Measurements from ENCODE around the gene ACR.
A peak's percentile ranks its signal among the peaks of the same experiment; 100 is the strongest.

The ACR gene

DNA sequence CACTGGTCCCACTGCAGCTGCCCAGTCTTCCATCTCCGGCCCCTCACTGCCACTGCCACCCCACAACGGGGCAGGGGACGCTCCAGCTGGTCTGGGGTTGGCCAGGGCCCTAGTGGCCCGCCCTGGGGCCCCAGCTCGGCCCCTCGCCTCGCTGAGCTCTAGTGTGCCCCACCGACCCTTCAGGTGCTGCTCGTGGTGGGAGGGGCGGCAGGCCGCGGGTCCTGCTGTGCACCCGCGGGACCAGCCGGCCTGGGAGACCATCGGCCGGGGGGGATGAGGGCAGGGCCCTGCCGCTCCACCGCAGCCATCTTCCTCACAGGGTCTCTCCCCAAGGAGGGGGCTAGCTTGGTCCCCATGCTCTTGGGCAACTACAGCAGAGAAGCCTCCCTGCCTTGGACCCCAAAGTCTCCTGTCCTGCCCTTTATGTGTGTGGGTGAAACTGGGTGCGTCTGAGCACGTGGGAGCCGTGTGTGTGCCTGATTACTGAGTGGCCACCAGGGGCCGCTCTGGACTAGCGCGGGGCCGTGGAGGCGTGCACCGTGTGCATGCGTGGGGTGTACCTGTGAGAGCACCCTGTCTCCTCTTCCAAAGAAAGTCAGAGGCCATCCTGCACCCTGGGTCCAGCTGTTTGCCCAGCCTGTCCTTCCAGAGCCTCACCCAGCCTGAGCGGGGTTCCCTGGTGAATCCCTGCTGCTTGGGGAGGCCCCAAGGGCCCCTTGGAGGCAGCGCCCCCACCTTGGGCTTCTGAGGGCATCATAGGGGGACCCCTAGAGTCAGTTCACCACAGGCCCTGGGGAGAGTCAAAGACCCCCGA lies 6.0 kb upstream of the ACR start:
- TF ChIP-seq L3MBTL2 (conservative IDR thresholded peaks at IDR 0.05) (peak; percentile 64), BHLHE40 (IDR thresholded peaks at IDR 0.05; ENCODE audit: borderline replicate concordance) (no peak), TARDBP (IDR thresholded peaks at IDR 0.05) (peak; percentile 59; the same call in 1 of the 2 replicates)
- TF ChIP-seq, protein P1, sequence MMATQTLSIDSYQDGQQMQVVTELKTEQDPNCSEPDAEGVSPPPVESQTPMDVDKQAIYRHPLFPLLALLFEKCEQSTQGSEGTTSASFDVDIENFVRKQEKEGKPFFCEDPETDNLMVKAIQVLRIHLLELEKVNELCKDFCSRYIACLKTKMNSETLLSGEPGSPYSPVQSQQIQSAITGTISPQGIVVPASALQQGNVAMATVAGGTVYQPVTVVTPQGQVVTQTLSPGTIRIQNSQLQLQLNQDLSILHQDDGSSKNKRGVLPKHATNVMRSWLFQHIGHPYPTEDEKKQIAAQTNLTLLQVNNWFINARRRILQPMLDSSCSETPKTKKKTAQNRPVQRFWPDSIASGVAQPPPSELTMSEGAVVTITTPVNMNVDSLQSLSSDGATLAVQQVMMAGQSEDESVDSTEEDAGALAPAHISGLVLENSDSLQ (IDR thresholded peaks at IDR 0.05) = no peak
- POLR2A ChIA-PET = no interaction called here
- CTCF ChIA-PET = interaction anchor here (0.9 to 1.2 kb wide), 2 partner anchors 15 to 43 kb away, joined by 3 read pairs; no protein-coding TSS in a partner anchor
- DNase-seq (ENCODE audit: extremely low spot score) = peak; percentile 74

DNA sequence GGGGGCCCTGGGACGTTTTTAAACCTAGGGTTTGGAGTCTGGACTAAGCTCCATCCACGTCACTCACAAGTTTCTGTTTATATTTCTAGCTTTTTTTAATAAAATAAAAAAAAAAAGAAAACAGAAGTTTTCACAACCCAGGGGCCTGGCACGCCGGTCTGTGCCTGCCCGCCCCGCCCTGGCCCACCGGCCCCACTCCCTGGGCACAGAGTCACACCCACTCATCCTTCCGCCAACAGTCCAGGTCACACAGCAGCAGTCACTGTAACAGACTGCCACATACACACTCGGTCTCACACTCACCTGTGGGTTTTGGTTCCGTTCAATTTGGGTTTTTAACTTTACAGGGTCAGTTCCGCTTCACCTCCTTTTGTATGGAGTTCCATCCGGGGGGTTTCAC lies 5.3 kb upstream of the ACR start:
- ChIA-PET POLR2A (no interaction called here), CTCF (interaction anchor here (1.2 kb wide), 1 partner anchor 42 kb away, joined by 3 read pairs; no protein-coding TSS in a partner anchor)
- no peak for TF ChIP-seq FOXK2 (IDR thresholded peaks at IDR 0.05)
- no peak for TF ChIP-seq LEF1 (IDR thresholded peaks at IDR 0.05; ENCODE audit: borderline replicate concordance)
- no peak for DNase-seq (ENCODE audit: extremely low spot score)

DNA sequence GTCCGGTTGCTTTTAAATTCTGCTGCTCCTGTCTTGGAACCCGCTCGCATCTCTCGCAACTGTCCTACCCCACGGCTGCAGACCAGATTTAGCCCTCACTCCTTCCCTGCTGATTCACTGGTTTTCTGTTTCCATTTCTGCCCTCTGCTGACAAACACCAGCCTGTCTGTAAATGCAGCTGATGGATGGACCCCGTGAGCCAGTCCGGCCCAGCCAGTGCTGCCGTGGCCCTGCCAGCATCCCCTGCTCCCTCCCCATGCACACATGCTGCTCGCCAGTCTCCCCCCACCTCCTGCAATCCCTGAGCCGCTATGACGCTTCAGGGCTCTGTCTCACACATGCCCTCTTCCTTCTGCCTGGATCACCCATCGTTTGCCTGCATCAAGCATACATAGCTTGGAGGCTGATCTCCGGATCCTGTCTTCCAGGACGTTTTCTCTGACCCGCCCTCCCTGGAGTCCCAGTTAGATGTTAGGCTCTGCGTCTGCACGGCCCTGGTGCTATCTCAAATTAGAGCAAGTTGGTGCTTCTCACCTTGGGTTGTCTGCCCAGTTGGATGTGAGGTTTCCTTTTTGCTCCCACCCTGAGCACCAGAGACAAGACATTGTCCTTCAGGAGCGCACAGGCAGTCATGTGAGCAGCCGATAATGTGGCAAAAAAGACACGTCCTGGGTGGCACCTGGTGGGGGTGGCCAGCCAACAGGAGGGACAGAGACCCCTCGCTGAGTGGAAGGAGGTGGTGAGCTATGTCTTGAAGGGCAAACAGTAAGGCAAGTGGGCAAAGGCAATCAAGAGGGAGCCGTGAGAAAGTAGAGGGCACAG lies 4.3 kb upstream of the ACR start:
- no peak for TF ChIP-seq FOXK2 (IDR thresholded peaks at IDR 0.05)
- no peak for TF ChIP-seq NFRKB (IDR thresholded peaks at IDR 0.05)
- TF ChIP-seq L3MBTL2 (conservative IDR thresholded peaks at IDR 0.05) = no peak
- TF ChIP-seq, protein P1 (IDR thresholded peaks at IDR 0.05) = no peak
- TF ChIP-seq ELF4 (IDR thresholded peaks at IDR 0.05) = no peak
- no peak for TF ChIP-seq BHLHE40 (IDR thresholded peaks at IDR 0.05; ENCODE audit: borderline replicate concordance)
- no peak for TF ChIP-seq FOXM1 (IDR thresholded peaks at IDR 0.05; ENCODE audit: borderline replicate concordance)
- no peak for TF ChIP-seq ZNF384 (IDR thresholded peaks at IDR 0.05)
- TF ChIP-seq SP1 (IDR thresholded peaks at IDR 0.05) = no peak
- no peak for TF ChIP-seq LEF1 (IDR thresholded peaks at IDR 0.05; ENCODE audit: borderline replicate concordance)
- TF ChIP-seq SUZ12 (IDR thresholded peaks at IDR 0.05) = no peak
- no peak for TF ChIP-seq TARDBP (IDR thresholded peaks at IDR 0.05)
- no peak for TF ChIP-seq FOXA1 (IDR thresholded peaks at IDR 0.05)
- TF ChIP-seq ARNT (IDR thresholded peaks at IDR 0.05) = no peak
- TF ChIP-seq HDGF (IDR thresholded peaks at IDR 0.05; ENCODE audit: borderline replicate concordance) = no peak
- no peak for TF ChIP-seq CTBP1 (IDR thresholded peaks at IDR 0.05; ENCODE audit: borderline replicate concordance)
- CTCF ChIA-PET = no interaction called here
- POLR2A ChIA-PET = no interaction called here
- DNase-seq (ENCODE audit: extremely low spot score) = no peak

DNA sequence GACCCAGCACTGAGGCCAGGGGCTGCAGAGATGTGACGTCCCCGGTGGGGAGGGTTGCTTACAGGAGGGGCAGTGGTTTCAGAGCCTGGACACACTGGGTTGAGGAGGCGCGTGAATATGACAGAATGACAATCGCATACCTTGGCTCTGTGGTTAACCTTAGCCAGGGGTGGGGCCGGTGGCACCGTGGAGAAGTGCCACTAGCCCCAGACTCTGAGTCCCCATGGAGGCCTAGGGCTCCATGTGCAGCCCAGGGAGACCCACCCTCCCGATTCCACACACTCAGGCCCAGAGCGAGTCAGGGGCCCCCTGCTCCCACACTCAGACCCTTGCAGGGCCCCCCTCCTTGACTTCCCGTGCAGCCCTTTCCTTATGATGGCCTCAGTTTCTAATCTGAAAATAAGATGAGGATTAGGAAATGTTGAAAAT lies 3.6 kb upstream of the ACR start:
- TF ChIP-seq LEF1 (IDR thresholded peaks at IDR 0.05; ENCODE audit: borderline replicate concordance) (no peak), NFRKB (IDR thresholded peaks at IDR 0.05) (no peak), ZNF384 (IDR thresholded peaks at IDR 0.05) (no peak), TARDBP (IDR thresholded peaks at IDR 0.05) (no peak), FOXM1 (IDR thresholded peaks at IDR 0.05; ENCODE audit: borderline replicate concordance) (no peak), ARNT (IDR thresholded peaks at IDR 0.05) (no peak), FOXK2 (IDR thresholded peaks at IDR 0.05) (no peak), SUZ12 (IDR thresholded peaks at IDR 0.05) (no peak), SP1 (IDR thresholded peaks at IDR 0.05) (no peak), L3MBTL2 (conservative IDR thresholded peaks at IDR 0.05) (no peak), HDGF (IDR thresholded peaks at IDR 0.05; ENCODE audit: borderline replicate concordance) (no peak), BHLHE40 (IDR thresholded peaks at IDR 0.05; ENCODE audit: borderline replicate concordance) (no peak), FOXA1 (IDR thresholded peaks at IDR 0.05) (no peak), ELF4 (IDR thresholded peaks at IDR 0.05) (no peak)
- TF ChIP-seq, protein P1 (IDR thresholded peaks at IDR 0.05) = no peak
- ChIA-PET POLR2A (no interaction called here), CTCF (no interaction called here)
- DNase-seq (ENCODE audit: extremely low spot score) = no peak

DNA sequence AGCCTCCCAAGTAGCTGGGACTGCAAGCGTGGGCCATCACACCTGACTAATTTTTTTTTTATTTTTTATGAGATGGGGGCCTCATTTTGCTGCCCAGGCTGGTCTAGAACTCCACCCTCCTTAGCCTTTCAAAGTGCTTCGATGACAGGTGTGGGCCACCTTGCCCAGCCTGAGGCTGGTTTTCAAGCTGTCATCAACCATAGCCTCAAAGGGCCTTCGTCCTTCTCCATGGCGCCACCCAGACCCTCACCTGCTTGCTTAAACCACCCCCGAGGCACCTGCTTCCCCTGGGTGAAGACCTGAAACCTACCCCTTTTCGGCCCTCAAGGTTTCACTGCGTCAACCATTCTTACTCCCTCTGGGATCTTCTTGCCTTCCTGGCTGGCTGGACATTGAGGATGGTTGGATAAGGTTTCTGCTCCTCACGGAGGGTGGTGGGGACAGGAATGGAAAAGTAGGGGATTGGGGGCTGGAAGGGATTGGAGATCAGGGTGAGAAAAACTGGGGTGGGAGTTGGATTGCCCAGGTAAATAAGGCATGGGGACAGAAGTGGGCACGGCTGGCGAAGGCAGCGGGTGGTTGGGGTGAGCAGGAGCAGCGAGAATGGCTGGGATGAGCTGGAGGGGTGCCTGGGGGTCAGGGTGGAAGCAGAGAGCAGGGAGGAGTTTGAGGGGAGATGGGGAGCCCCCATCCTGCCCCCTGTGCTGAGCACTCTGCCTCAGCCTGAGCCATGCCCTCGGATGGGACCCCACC lies 2.8 kb upstream of the ACR start:
- CTCF ChIA-PET = no interaction called here
- POLR2A ChIA-PET = no interaction called here
- TF ChIP-seq, protein P1 (IDR thresholded peaks at IDR 0.05) = no peak
- TF ChIP-seq FOXA1 (IDR thresholded peaks at IDR 0.05) (no peak), ZNF384 (IDR thresholded peaks at IDR 0.05) (no peak), L3MBTL2 (conservative IDR thresholded peaks at IDR 0.05) (no peak), ARNT (IDR thresholded peaks at IDR 0.05) (no peak), TARDBP (IDR thresholded peaks at IDR 0.05) (no peak), LEF1 (IDR thresholded peaks at IDR 0.05; ENCODE audit: borderline replicate concordance) (no peak), FOXM1 (IDR thresholded peaks at IDR 0.05; ENCODE audit: borderline replicate concordance) (no peak), NFRKB (IDR thresholded peaks at IDR 0.05) (no peak), BHLHE40 (IDR thresholded peaks at IDR 0.05; ENCODE audit: borderline replicate concordance) (no peak), SP1 (IDR thresholded peaks at IDR 0.05) (no peak), FOXK2 (IDR thresholded peaks at IDR 0.05) (no peak)
- DNase-seq (ENCODE audit: extremely low spot score) = no peak
